Raji (cell line): ENCODE measurements around the gene BRD7.

Experiments used
- POLR2A ChIP-seq: IDR thresholded peaks from 2 replicates; pipeline ENCODE4 v1.6.1; 2011; ENCODE audit warnings: low read depth, low read length, control low read depth; ENCODE audit not compliant: insufficient read depth

BRD7 gene

GRCh38 chr16:50340578-50340977 lies 28.2 kb downstream of the BRD7 start:
- TF ChIP-seq POLR2A = no peak

GRCh38 chr16:50338371-50339231 lies 30.2 kb downstream of the BRD7 start:
- TF ChIP-seq POLR2A = no peak

- no peak for TF ChIP-seq POLR2A
These were observed 31.9 kb downstream of the BRD7 start for GRCh38 chr16:50336884-50337283.

GRCh38 chr16:50335196-50335958 lies 33.4 kb downstream of the BRD7 start:
- no peak for TF ChIP-seq POLR2A

- TF ChIP-seq POLR2A = no peak
These were observed 34.4 kb downstream of the BRD7 start for GRCh38 chr16:50334106-50334975.

GRCh38 chr16:50332599-50332998 lies 36.2 kb downstream of the BRD7 start:
- no peak for TF ChIP-seq POLR2A

- TF ChIP-seq POLR2A = no peak
These were observed 37.2 kb downstream of the BRD7 start for GRCh38 chr16:50331570-50331969.

- TF ChIP-seq POLR2A = no peak
These were observed 39.2 kb downstream of the BRD7 start for GRCh38 chr16:50329446-50330189.

GRCh38 chr16:50326835-50327465 lies 41.8 kb downstream of the BRD7 start:
- TF ChIP-seq POLR2A = no peak

GRCh38 chr16:50326264-50326663 lies 42.5 kb downstream of the BRD7 start:
- TF ChIP-seq POLR2A = no peak

GRCh38 chr16:50324345-50324744 lies 44.4 kb downstream of the BRD7 start:
- TF ChIP-seq POLR2A = no peak

- TF ChIP-seq POLR2A = no peak
These were observed 45.3 kb downstream of the BRD7 start for GRCh38 chr16:50323335-50324011.

- no peak for TF ChIP-seq POLR2A
These were observed 46.5 kb downstream of the BRD7 start for GRCh38 chr16:50322333-50322732.
